ENCODE results near the gene MPRIP.

Gene MPRIP

DNA sequence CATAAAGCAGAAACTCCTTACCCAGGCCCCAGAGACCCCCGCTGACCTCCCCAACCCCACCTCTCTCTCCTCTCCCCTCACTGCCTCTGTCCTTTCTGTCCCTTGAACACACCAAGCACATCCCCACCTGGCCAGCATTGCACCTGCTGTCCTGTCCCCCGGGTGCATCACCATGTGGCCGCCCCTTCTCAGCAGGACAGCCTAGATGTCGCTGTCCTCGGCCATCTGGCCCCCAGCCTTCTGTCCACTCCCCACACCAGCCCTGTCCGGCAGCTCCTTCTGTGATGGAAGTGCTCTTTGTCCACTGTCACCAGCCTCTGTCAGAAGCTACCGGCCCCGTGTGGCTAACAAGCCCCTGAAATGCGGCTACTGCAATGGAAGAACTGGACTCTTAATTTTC is 12.3 kb upstream of the MPRIP start:
- DNase-seq = no peak

DNA sequence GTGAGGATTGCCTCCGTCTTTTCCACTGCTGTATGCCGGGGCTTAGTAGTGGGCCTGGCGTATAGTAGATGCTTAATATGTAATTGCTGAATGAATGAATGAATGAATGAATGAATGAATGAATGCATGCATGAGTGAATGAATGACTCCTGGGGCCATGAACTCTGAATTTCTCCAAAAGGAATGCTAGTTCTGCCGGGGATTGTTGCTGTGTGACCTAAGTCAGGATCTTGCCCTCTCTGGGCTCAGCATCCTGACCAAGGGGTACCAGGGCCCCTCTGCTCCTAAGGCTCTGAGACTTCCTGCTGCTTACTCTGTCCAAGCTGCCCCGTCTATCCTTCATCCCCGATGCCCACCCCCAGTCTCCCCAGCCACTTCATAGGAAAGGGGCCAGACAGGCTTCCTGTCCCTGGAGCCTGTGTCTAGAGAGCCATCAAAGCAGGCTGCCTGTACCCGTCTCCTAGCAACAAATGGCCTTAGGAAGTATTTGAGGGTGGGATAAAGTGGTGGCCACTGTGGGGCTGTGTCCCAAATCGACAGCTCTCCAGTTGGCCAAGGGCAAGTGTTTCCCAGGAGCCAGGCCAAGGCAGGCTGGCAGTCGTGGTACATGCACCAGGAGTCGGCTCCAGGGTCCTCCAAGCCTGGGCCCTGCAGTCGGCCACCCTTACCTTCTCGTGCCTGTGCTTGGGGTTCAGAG is 11.6 kb upstream of the MPRIP start:
- DNase-seq = no peak

- DNase-seq = peak; percentile 78
These were observed 10.0 kb upstream of the MPRIP start for GRCh38 chr17:17032131-17032692.

- DNase-seq = no peak
These were observed 8.8 kb upstream of the MPRIP start for GRCh38 chr17:17033466-17033865.

GRCh38 chr17:17034026-17034425 is 8.2 kb upstream of the MPRIP start:
- no peak for DNase-seq

- no peak for DNase-seq
These were observed 7.7 kb upstream of the MPRIP start for GRCh38 chr17:17034496-17035075.

- DNase-seq = no peak
These were observed 6.8 kb upstream of the MPRIP start for GRCh38 chr17:17035490-17035889.

GRCh38 chr17:17035920-17036523 is 6.2 kb upstream of the MPRIP start:
- no peak for DNase-seq

- DNase-seq = no peak
These were observed 5.7 kb upstream of the MPRIP start for GRCh38 chr17:17036524-17036998.

- DNase-seq = no peak
These were observed 2.3 kb upstream of the MPRIP start for GRCh38 chr17:17039911-17040310.

- peak; percentile 62 for DNase-seq
These were observed 1.2 kb upstream of the MPRIP start for GRCh38 chr17:17041018-17041521.

GRCh38 chr17:17041571-17042383 is 480 bp upstream of the MPRIP start:
- DNase-seq = peak; percentile 99

GRCh38 chr17:17042851-17043460 is 699 bp downstream of the MPRIP start:
- no peak for DNase-seq

DNA sequence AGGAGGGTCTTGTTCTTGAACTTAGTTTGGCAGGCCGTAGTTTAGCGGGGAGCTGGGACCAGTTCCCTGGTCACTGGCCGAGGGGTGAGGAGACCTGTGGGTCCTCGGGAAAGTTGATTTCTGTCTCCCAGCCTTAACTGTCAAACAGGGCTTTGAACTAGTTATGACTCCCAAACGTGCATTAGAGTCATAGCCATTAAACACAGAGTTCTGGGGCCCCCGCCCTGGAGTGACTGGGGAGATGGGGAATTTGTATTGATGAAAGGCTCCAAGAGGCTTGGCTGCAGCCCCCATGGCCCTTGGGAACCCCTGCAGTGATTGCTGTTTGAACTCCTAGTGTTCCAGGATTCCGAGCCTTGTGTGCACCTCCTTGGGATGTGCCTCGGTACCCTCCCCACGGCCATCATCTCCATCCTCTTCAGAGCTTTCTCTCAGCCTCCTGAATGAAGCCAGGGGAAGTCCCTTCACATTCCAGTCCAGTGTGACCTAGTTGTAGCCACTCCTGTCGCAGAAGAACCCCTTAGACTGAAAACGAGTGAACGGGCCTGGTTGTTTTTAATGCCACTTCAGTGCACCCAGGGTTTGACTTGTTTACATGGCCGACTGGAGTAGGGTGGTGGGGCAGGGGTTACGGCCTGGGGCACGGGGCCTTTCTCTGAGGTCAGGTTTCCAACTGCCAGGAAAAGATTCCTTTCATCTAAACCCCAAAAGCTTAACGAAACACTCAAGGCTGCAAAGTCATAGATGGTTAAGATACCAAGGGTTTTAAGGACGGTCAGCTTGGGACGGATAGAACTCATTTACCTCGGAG is 1.4 kb downstream of the MPRIP start:
- no peak for DNase-seq

DNA sequence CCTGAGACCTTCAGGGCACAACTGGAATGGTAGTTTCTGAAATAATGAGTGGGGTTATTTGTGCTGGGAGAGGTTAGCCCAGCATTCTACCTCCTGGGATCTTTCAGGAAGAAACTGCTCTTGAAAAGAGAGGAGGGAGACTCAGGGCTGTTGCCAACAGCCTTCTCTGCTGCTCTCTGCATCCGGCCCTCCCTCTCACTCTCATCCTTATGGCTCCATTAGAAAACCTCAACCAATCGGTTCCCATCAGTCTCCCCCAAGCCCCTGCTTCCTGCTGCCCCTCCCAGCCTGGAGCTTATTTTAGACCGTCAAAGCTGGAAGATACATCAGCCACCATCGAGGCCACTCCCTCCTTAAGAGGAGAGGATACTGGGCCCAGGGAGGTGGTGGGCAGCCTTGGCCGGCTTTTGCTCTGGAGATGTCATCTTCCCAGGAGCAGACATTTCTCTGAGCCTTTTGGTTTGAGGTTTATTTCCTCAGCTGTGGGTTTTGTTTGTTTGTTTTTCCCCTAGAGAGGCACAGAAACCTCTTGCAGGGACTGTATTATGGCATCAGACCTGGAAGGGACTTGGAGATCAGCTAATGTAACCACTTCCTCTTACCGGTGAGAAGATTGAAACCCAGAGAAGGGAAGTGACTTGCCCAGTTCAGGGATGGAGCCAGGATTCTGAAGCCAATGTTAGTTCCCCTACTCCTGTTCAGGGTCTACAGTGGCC is 2.7 kb downstream of the MPRIP start:
- peak; percentile 80 for DNase-seq

GRCh38 chr17:17048106-17048505 is 5.8 kb downstream of the MPRIP start:
- DNase-seq = no peak

DNA sequence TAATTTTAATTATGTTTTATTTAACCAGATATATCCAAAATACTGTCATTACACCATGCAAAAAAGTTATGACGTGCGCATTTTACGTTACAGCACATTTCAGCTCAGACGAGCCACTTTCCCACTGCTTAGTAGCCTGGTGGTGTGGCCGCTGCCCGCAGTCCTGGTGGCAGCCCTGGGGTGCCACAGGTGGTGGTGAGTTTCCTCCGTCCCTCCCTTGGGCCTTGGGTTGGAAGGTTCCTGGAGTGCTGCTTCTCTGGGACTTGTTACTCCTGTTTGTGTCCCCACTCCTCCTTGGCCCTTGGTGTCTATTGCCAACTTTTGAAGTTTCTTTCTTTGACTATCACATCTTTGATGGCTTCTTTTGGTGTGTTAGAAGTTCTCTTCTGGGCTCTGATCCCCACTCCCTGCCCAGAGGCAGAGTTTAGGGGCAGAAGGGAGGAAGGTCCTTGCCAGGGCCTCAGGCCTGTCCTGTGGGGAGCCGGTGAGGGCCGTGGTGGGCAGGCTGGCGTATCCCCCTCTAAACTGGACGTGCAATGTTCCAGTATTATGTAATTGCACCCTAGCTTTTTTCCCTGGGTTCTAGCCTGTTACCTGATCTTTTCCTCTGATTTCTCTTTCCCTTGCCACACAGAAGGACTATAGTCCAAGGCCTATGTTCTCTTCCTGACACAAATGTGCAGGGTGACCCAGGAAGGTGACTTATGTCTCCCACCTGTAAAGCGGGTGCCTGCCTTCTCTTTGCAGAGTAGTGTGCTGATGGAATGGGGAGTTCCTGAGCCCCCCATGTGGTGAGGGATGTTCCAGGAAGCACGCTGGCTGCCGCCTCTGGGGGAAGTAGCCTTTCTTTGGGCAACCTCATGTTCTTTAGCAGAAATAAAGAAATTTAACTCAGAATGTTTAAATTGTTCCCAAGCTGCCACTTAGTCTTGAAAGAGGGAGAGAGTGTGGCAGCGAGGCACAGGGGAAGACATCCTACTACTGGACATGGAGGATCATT is 8.4 kb downstream of the MPRIP start:
- DNase-seq = no peak

GRCh38 chr17:17051380-17051779 is 9.1 kb downstream of the MPRIP start:
- no peak for DNase-seq

DNA sequence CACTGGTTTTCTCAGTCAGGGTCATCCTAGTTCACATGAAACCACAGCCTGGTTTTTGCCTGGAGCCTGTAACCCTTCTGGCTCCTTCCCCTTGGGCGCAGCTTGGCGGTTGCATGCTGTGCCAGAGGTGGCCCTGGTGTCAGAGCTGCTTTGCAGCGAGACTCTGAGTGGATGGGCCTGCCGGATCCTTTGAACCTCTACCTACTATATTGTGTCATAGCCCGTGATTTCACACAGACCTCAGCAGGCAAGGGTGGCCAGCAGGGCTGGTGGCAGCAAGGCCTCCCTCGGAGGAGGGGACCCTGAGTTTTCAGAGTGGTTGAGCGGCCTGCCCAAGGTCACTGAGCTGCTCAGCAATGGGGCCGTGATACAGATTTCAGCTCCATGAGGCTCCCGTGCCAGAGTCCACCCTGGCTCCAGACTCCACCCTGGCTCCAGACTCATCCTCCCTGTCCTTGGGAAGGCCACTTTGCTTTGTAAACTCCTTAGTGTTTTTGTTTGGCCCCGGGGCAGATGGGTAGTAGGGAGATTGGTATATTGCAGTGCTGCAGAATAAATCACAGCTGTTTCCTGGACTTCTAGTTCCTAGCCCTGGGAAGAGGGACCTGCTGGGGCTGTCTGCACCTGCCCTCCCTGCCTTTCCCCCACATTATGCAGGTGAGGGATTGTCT is 9.7 kb downstream of the MPRIP start:
- DNase-seq = no peak
